PC-9 (cell line): ENCODE measurements around the gene ABRACL. TPM values are rescaled to one million over a fixed set of nuclear protein-coding genes. Genes with fewer than 3 reads are reported as not detected.
"Not testable (repeated sequence)": the region's sequence is repeated elsewhere in the genome, so short reads cannot be mapped to it uniquely, and the experiment has no call there.

ENCODE experiments used
- BruUV-seq: library from RNA; stranded (reverse); fragments of 400-500 nt; replicated peaks from 2 replicates; lab custom pipeline; 2021; lab: Mats Ljungman, UMichigan
- CTCF ChIA-PET: fragments of 300-600 bp; sonication (Branson Sonifier 250); formaldehyde crosslinking; loops from one replicate; lab custom pipeline; 2022; ENCODE audit warnings: antibody characterized with exemption; lab: Charles Lee
- POLR2A ChIA-PET: fragments of 300-600 bp; sonication (Branson Sonifier 250); formaldehyde crosslinking; loops from one replicate; lab custom pipeline; 2022; ENCODE audit warnings: antibody characterized with exemption; ENCODE audit not compliant: unreplicated experiment; lab: Charles Lee
- DNase-seq, 2 experiments: peaks; one replicate each; pipeline versions ENCODE4 v3.0.0 to v3.0.0-alpha.2; 2015 to 2022; ENCODE audit warnings: mixed read lengths in 1 of 2
- H2AFZ ChIP-seq: fragments of 200-600 bp; sonication (generic); 2 replicates; pipeline ENCODE4 v1.8.1; 2017; ENCODE audit warnings: antibody characterized with exemption
- H3F3A ChIP-seq: fragments of 200-600 bp; sonication (generic); 2 replicates; pipeline ENCODE4 v1.8.1; 2017; ENCODE audit warnings: antibody characterized with exemption, mild to moderate bottlenecking, low read depth; ENCODE audit not compliant: insufficient read depth
- H3K27ac ChIP-seq: fragments of 200-600 bp; sonication (generic); 2 replicates; pipeline ENCODE4 v1.6.1; 2016; ENCODE audit warnings: mixed run types
- H3K27me3 ChIP-seq: fragments of 200-600 bp; sonication (generic); 2 replicates; pipeline ENCODE4 v1.6.1; 2016; ENCODE audit warnings: low read depth, mixed run types; ENCODE audit not compliant: insufficient read depth
- H3K36me3 ChIP-seq: fragments of 200-600 bp; sonication (generic); 2 replicates; pipeline ENCODE4 v1.6.1; 2016; ENCODE audit warnings: low read depth, mixed run types
- H3K4me1 ChIP-seq: fragments of 200-600 bp; sonication (generic); replicated peaks from 2 replicates; pipeline ENCODE4 v1.6.1; 2016; ENCODE audit warnings: mixed run types; ENCODE audit not compliant: insufficient read depth
- H3K4me2 ChIP-seq: fragments of 200-600 bp; sonication (generic); 2 replicates; pipeline ENCODE4 v1.6.1; 2017; ENCODE audit warnings: mixed run types
- H3K4me3 ChIP-seq: fragments of 200-600 bp; sonication (generic); 2 replicates; pipeline ENCODE4 v1.6.1; 2016; ENCODE audit warnings: mixed run types
- H3K79me2 ChIP-seq: fragments of 200-600 bp; sonication (generic); 2 replicates; pipeline ENCODE4 v1.6.1; 2017; ENCODE audit warnings: low read depth, mixed run types
- H3K9me2 ChIP-seq: fragments of 200-600 bp; sonication (generic); 2 replicates; pipeline ENCODE4 v1.8.1; 2017; ENCODE audit warnings: mild to moderate bottlenecking; ENCODE audit not compliant: insufficient read depth
- H3K9me3 ChIP-seq: fragments of 200-600 bp; sonication (generic); 2 replicates; pipeline ENCODE4 v1.8.1; 2016; ENCODE audit warnings: low read depth; ENCODE audit not compliant: insufficient read depth
- H4K20me1 ChIP-seq: fragments of 200-600 bp; sonication (generic); 2 replicates; pipeline ENCODE4 v1.8.1; 2017; ENCODE audit not compliant: insufficient read depth
- CTCF ChIP-seq: fragments of 200-600 bp; sonication (generic); conservative IDR thresholded peaks from 2 replicates; pipeline ENCODE4 v1.6.1; 2017; ENCODE audit warnings: mixed run types, antibody characterized with exemption, mild to moderate bottlenecking, moderate library complexity
- EZH2 ChIP-seq: fragments of 200-600 bp; sonication (generic); IDR thresholded peaks from 2 replicates; pipeline ENCODE4 v1.8.0; 2017; ENCODE audit warnings: antibody characterized with exemption, low read depth
- intact Hi-C: fragments of 100-400 bp; cut with micrococcal nuclease; formaldehyde crosslinking; loops from one replicate; pipeline ENCODE4 v1.10.0; 2022; ENCODE audit not compliant: unreplicated experiment
- total RNA-seq: library from RNA; stranded (reverse); gene quantifications from 2 replicates; pipeline ENCODE4 v1.2.3, GENCODE V29; 2021

The ABRACL gene
- total RNA-seq, 1 experiment from 2014 or later: 33.7 TPM

GRCh38 chr6:139047677-139048076 lies 19.1 kb downstream of the ABRACL start:
- Histone ChIP-seq H3K9me2 (no peaks in the 10 kb centered on the region), H2AFZ (no peak overlapping the region), H3K4me3 (no peak overlapping the region), H3K79me2 (no peaks in the 10 kb centered on the region), H4K20me1 (no peaks in the 10 kb centered on the region), H3F3A (no peaks in the 10 kb centered on the region), H3K27me3 (no peaks in the 10 kb centered on the region), H3K4me1 (no peaks in the 10 kb centered on the region), H3K36me3 (0 out of 2 replicates have a peak, but pooled peaks cover 5% of the 10 kb centered on the region), H3K4me2 (no peak overlapping the region), H3K27ac (no peak overlapping the region), H3K9me3 (no peaks in the 10 kb centered on the region)
- TF ChIP-seq CTCF (no peak), EZH2 (no peak)
- DNase-seq: no peak
- intact Hi-C loops: no loop called here
- no TSS peak for BruUV-seq
- POLR2A ChIA-PET: no interaction called here
- CTCF ChIA-PET: no interaction called here

- H3K9me2 ChIP-seq, H3K79me2 ChIP-seq, BruUV-seq, H3K36me3 ChIP-seq, H4K20me1 ChIP-seq, H3K27me3 ChIP-seq, H3K4me1 ChIP-seq, H3K4me3 ChIP-seq, H3F3A ChIP-seq, intact Hi-C loops, DNase-seq, POLR2A ChIA-PET, H3K9me3 ChIP-seq, H3K4me2 ChIP-seq, H3K27ac ChIP-seq, H2AFZ ChIP-seq, CTCF ChIA-PET: not testable (repeated sequence)
Measured at GRCh38 chr6:139048912-139049311, 20.4 kb downstream of the ABRACL start.

- H3K9me2 ChIP-seq, POLR2A ChIA-PET, H3K79me2 ChIP-seq, H3K27ac ChIP-seq, H4K20me1 ChIP-seq, CTCF ChIA-PET, DNase-seq, H3K9me3 ChIP-seq, H3K4me3 ChIP-seq, H3K4me2 ChIP-seq, BruUV-seq, H3K36me3 ChIP-seq, H3K4me1 ChIP-seq, intact Hi-C loops, H3F3A ChIP-seq, H3K27me3 ChIP-seq, H2AFZ ChIP-seq: not testable (repeated sequence)
Measured at GRCh38 chr6:139050131-139050769, 21.7 kb downstream of the ABRACL start.

GRCh38 chr6:139050770-139051313 lies 22.3 kb downstream of the ABRACL start:
- no peak for TF ChIP-seq CTCF
- no peak for TF ChIP-seq EZH2
- DNase-seq: no peak
- CTCF ChIA-PET: no interaction called here
- H4K20me1 ChIP-seq: no peaks in the 10 kb centered on the region
- H3K4me3 ChIP-seq: no peak overlapping the region
- POLR2A ChIA-PET: no interaction called here
- H3K9me3 ChIP-seq: peaks cover 1% of the 10 kb centered on the region; the same call in 1 of the 2 replicates
- intact Hi-C loops: no loop called here
- no peak overlapping the region for H3K4me2 ChIP-seq
- BruUV-seq: no TSS peak
- H3K27ac ChIP-seq: no peak overlapping the region
- no peaks in the 10 kb centered on the region for H3K27me3 ChIP-seq
- no peaks in the 10 kb centered on the region for H3K4me1 ChIP-seq
- H3K9me2 ChIP-seq: no peaks in the 10 kb centered on the region
- H2AFZ ChIP-seq: no peak overlapping the region
- no peaks in the 10 kb centered on the region for H3F3A ChIP-seq
- no peaks in the 10 kb centered on the region for H3K36me3 ChIP-seq
- H3K79me2 ChIP-seq: no peaks in the 10 kb centered on the region
